B cell (primary cell): ENCODE measurements around the gene MMAB.

ENCODE experiments used
- CTCF ChIP-seq: fragments of 200-600 bp; IDR thresholded peaks from one replicate; pipeline ENCODE4 v1.8.0; 2022; ENCODE audit warnings: antibody characterized with exemption, mild to moderate bottlenecking
- EZH2 ChIP-seq: IDR thresholded peaks from 2 replicates; pipeline ENCODE4 v1.6.1; 2012; ENCODE audit warnings: borderline replicate concordance, low read depth, mild to moderate bottlenecking, moderate library complexity, low read length; ENCODE audit not compliant: insufficient read depth, poor library complexity, severe bottlenecking

GRCh38 chr12:109600995-109601394, 27.7 kb upstream of the MMAB start:
- TF ChIP-seq CTCF (no peak), EZH2 (no peak)
